WTC11 (cell line): ENCODE measurements around the gene SLC2A4. TPM values are rescaled to one million over a fixed set of nuclear protein-coding genes. Genes with fewer than 3 reads are reported as not detected.
A peak's percentile ranks its signal among the peaks of the same experiment; 100 is the strongest.

Source experiments
- ATAC-seq: fragments of 200-7000 bp; cut with Tn5 transposase; 2 replicates; pipeline ENCODE4 v1.10.0; 2021; ENCODE audit warnings: mild to moderate bottlenecking, moderate library complexity
- CTCF ChIA-PET: fragments of 300-600 bp; sonication (Branson Sonifier 250); formaldehyde crosslinking; loops from one replicate; lab custom pipeline; 2021; ENCODE audit warnings: antibody characterized with exemption; lab: Charles Lee
- POLR2A ChIA-PET: fragments of 350-600 bp; sonication (Branson Sonifier 250); formaldehyde crosslinking; loops from one replicate; lab custom pipeline; 2021; ENCODE audit warnings: antibody characterized with exemption; lab: Charles Lee
- DNase-seq: peaks from one replicate; pipeline ENCODE4 v3.0.0; 2021; ENCODE audit warnings: low spot score
- H3K27ac Mint-ChIP-seq: 2 replicates; pipeline ENCODE4 v1.8.0; 2021; ENCODE audit warnings: mixed read lengths
- H3K27me3 Mint-ChIP-seq: 2 replicates; pipeline ENCODE4 v1.8.0; 2021; ENCODE audit warnings: low read depth, mild to moderate bottlenecking, moderate library complexity, mixed read lengths
- H3K36me3 Mint-ChIP-seq: 2 replicates; pipeline ENCODE4 v1.8.0; 2021; ENCODE audit warnings: mixed read lengths
- H3K4me1 Mint-ChIP-seq: 2 replicates; pipeline ENCODE4 v1.8.0; 2022; ENCODE audit warnings: mixed read lengths
- H3K4me3 Mint-ChIP-seq: 2 replicates; pipeline ENCODE4 v1.8.0; 2021; ENCODE audit warnings: mild to moderate bottlenecking, moderate library complexity, mixed read lengths
- H3K9me3 Mint-ChIP-seq: 2 replicates; pipeline ENCODE4 v1.8.0; 2021; ENCODE audit warnings: mixed read lengths
- AFF4 ChIP-seq: sonication (generic); formaldehyde crosslinking; IDR thresholded peaks from 2 replicates; pipeline ENCODE4 v1.8.1; 2023; ENCODE audit warnings: mild to moderate bottlenecking, missing genetic modification reagents, borderline replicate concordance
- CREM ChIP-seq: sonication (generic); formaldehyde crosslinking; IDR thresholded peaks from 2 replicates; pipeline ENCODE4 v1.8.1; 2022; ENCODE audit warnings: mild to moderate bottlenecking, missing genetic modification reagents, moderate library complexity
- E2F4 ChIP-seq: sonication (generic); formaldehyde crosslinking; IDR thresholded peaks from 2 replicates; pipeline ENCODE4 v1.8.1; 2022; ENCODE audit warnings: low read depth, mild to moderate bottlenecking, moderate library complexity, missing genetic modification reagents, borderline replicate concordance
- ERG ChIP-seq: fragments of 250-450 bp; sonication (Bioruptor Pico); IDR thresholded peaks from 2 replicates; pipeline ENCODE4 v1.8.0; 2021; ENCODE audit warnings: mild to moderate bottlenecking
- FOXJ3 ChIP-seq: sonication (generic); formaldehyde crosslinking; IDR thresholded peaks from 2 replicates; pipeline ENCODE4 v1.9.0; 2021; ENCODE audit warnings: missing genetic modification reagents, mild to moderate bottlenecking, borderline replicate concordance
- FOXP1 ChIP-seq: sonication (generic); formaldehyde crosslinking; IDR thresholded peaks from 2 replicates; pipeline ENCODE4 v1.8.0; 2022; ENCODE audit warnings: missing genetic modification reagents, mild to moderate bottlenecking, moderate library complexity, borderline replicate concordance
- GABPB1 ChIP-seq: sonication (generic); formaldehyde crosslinking; IDR thresholded peaks from 2 replicates; pipeline ENCODE4 v1.8.1; 2023; ENCODE audit warnings: mild to moderate bottlenecking, missing genetic modification reagents
- GRHL2 ChIP-seq: fragments of 250-450 bp; sonication (Bioruptor Pico); IDR thresholded peaks from 2 replicates; pipeline ENCODE4 v1.8.0; 2022; ENCODE audit warnings: mild to moderate bottlenecking, moderate library complexity; ENCODE audit not compliant: insufficient replicate concordance, severe bottlenecking
- MLX ChIP-seq: sonication (generic); formaldehyde crosslinking; IDR thresholded peaks from 2 replicates; pipeline ENCODE4 v1.8.1; 2023; ENCODE audit warnings: mild to moderate bottlenecking, missing genetic modification reagents, moderate library complexity
- NR2C2 ChIP-seq: sonication (generic); formaldehyde crosslinking; IDR thresholded peaks from 2 replicates; pipeline ENCODE4 v1.8.0; 2022; ENCODE audit warnings: mild to moderate bottlenecking, missing genetic modification reagents
- NR3C1 ChIP-seq: sonication (generic); formaldehyde crosslinking; conservative IDR thresholded peaks from 2 replicates; pipeline ENCODE4 v1.8.1; 2023; ENCODE audit warnings: low read depth, mild to moderate bottlenecking, missing genetic modification reagents
- SMAD3 ChIP-seq: sonication (generic); formaldehyde crosslinking; IDR thresholded peaks from 2 replicates; pipeline ENCODE4 v1.8.0; 2022; ENCODE audit warnings: missing genetic modification reagents, mild to moderate bottlenecking, borderline replicate concordance
- SMAD4 ChIP-seq: sonication (generic); formaldehyde crosslinking; IDR thresholded peaks from 2 replicates; pipeline ENCODE4 v1.8.0; 2022; ENCODE audit warnings: mild to moderate bottlenecking, missing genetic modification reagents
- SOX15 ChIP-seq: fragments of 250-450 bp; sonication (Bioruptor Pico); IDR thresholded peaks from 2 replicates; pipeline ENCODE4 v1.9.0; 2021; ENCODE audit warnings: mild to moderate bottlenecking
- TP53 ChIP-seq: sonication (generic); formaldehyde crosslinking; IDR thresholded peaks from 2 replicates; pipeline ENCODE4 v1.8.1; 2023; ENCODE audit warnings: mild to moderate bottlenecking, missing genetic modification reagents
- USF1 ChIP-seq: sonication (generic); formaldehyde crosslinking; IDR thresholded peaks from 2 replicates; pipeline ENCODE4 v1.8.0; 2022; ENCODE audit warnings: mild to moderate bottlenecking, missing genetic modification reagents
- USF2 ChIP-seq: sonication (generic); formaldehyde crosslinking; IDR thresholded peaks from 2 replicates; pipeline ENCODE4 v1.8.1; 2023; ENCODE audit warnings: mild to moderate bottlenecking, missing genetic modification reagents, moderate library complexity
- ZNF219 ChIP-seq: sonication (generic); formaldehyde crosslinking; IDR thresholded peaks from 2 replicates; pipeline ENCODE4 v1.8.0; 2023; ENCODE audit warnings: missing genetic modification reagents, mild to moderate bottlenecking, borderline replicate concordance
- ZNF281 ChIP-seq: sonication (generic); formaldehyde crosslinking; IDR thresholded peaks from 2 replicates; pipeline ENCODE4 v1.8.0; 2023; ENCODE audit warnings: mild to moderate bottlenecking, missing genetic modification reagents
- ZNF396 ChIP-seq: fragments of 250-450 bp; sonication (Bioruptor Pico); IDR thresholded peaks from 2 replicates; pipeline ENCODE4 v1.8.0; 2021; ENCODE audit warnings: mild to moderate bottlenecking, moderate library complexity, borderline replicate concordance
- ZNF416 ChIP-seq: fragments of 250-450 bp; sonication (Bioruptor Pico); IDR thresholded peaks from 2 replicates; pipeline ENCODE4 v1.9.0; 2021; ENCODE audit warnings: mild to moderate bottlenecking, inconsistent platforms
- total RNA-seq: library from RNA; stranded (reverse); gene quantifications from 3 replicates; pipeline ENCODE4 v1.2.3, GENCODE V29; 2021

Gene SLC2A4
- total RNA-seq, 1 experiment from 2014 or later = 6.4 TPM

- Mint-ChIP-seq H3K4me3 (peak within 1 kb of the TSS; percentile 93), H3K36me3 (peaks cover 12% of the 10 kb centered on the region), H3K27ac (peak within 1 kb of the TSS; percentile 100), H3K27me3 (no peaks in the 10 kb centered on the region), H3K9me3 (no peaks in the 10 kb centered on the region), H3K4me1 (peaks cover 24% of the 10 kb centered on the region)
- ChIA-PET POLR2A (interaction anchor here (0.8 to 2.0 kb wide), 14 partner anchors 8 to 358 kb away, joined by 3 to 21 read pairs (median 4); partner anchors contain the start of genes GPS2, MPDU1, PHF23 and TMEM102), CTCF (interaction anchor here (0.6 to 2.2 kb wide), 23 partner anchors 14 to 590 kb away, joined by 3 to 27 read pairs (median 5); partner anchors contain the start of genes GABARAP, GPS2, PLSCR3 and SLC2A4)
- ATAC-seq (peak; percentile 2), DNase-seq (peak; percentile 38)
- TF ChIP-seq ZNF219 (CRISPR knock-in tag) = no peak
- 0 out of 2 replicates have a peak, but pooled peaks have one; percentile 11 for TF ChIP-seq NR3C1 (CRISPR knock-in tag)
- no peak for TF ChIP-seq NR2C2 (CRISPR knock-in tag)
- TF ChIP-seq ERG (CRISPR knock-in tag) = no peak
- TF ChIP-seq CREM (CRISPR knock-in tag) = no peak
- no peak for TF ChIP-seq SOX15
- TF ChIP-seq SMAD3 (CRISPR knock-in tag) = 0 out of 2 replicates have a peak, but pooled peaks have one; percentile 12
- TF ChIP-seq TP53 (CRISPR knock-in tag) = no peak
- no peak for TF ChIP-seq E2F4
These were observed 47.4 kb downstream of the SLC2A4 start, which contains the start of gene NEURL4 for GRCh38 chr17:7328840-7329373. TSS of gene NEURL4 (minus strand) at chr17:7329335. CDS start at chr17:7329312, 23 bp downstream.

- ChIA-PET CTCF (interaction anchor here (0.5 to 2.2 kb wide), 36 partner anchors 8 to 589 kb away, joined by 3 to 27 read pairs (median 4); partner anchors contain the start of genes ACADVL, DLG4, GABARAP and GPS2), POLR2A (interaction anchor here (0.7 to 2.0 kb wide), 21 partner anchors 9 to 357 kb away, joined by 3 to 21 read pairs (median 4); partner anchors contain the start of genes ACADVL, CHRNB1, DLG4 and GPS2)
- no peaks in the 10 kb centered on the region for H3K27me3 Mint-ChIP-seq
- H3K36me3 Mint-ChIP-seq = peaks cover 7% of the 10 kb centered on the region
- H3K27ac Mint-ChIP-seq = peak overlapping the region; percentile 100
- ATAC-seq (peak; percentile 73), DNase-seq (peak; percentile 98)
- H3K4me3 Mint-ChIP-seq = peak overlapping the region; percentile 93
- no peaks in the 10 kb centered on the region for H3K9me3 Mint-ChIP-seq
- H3K4me1 Mint-ChIP-seq = peaks cover 24% of the 10 kb centered on the region
- no peak for TF ChIP-seq ZNF396
- no peak for TF ChIP-seq MLX (CRISPR knock-in tag)
- TF ChIP-seq USF2 (CRISPR knock-in tag) = peak; percentile 74
- TF ChIP-seq USF1 (CRISPR knock-in tag) = peak; percentile 59
- TF ChIP-seq AFF4 (CRISPR knock-in tag) = no peak
- TF ChIP-seq SMAD4 (CRISPR knock-in tag) = no peak
- TF ChIP-seq NR3C1 (CRISPR knock-in tag) = peak; percentile 10; the same call in 1 of the 2 replicates
- no peak for TF ChIP-seq GABPB1 (CRISPR knock-in tag)
- 0 out of 2 replicates have a peak, but pooled peaks have one; percentile 50 for TF ChIP-seq ZNF281 (CRISPR knock-in tag)
- TF ChIP-seq FOXP1 (CRISPR knock-in tag) = 0 out of 2 replicates have a peak, but pooled peaks have one; percentile 31
- no peak for TF ChIP-seq ZNF416 (CRISPR knock-in tag)
- TF ChIP-seq GRHL2 = no peak
- no peak for TF ChIP-seq FOXJ3 (CRISPR knock-in tag)
These were observed 48.0 kb downstream of the SLC2A4 start for GRCh38 chr17:7329374-7329996.
